HG03432 (cell line): ENCODE data around the gene GMCL2.
"Not testable (repeated sequence)": the region's sequence is repeated elsewhere in the genome, so short reads cannot be mapped to it uniquely, and the experiment has no call there.

ENCODE experiments used
- ATAC-seq: cut with Tn5 transposase; IDR thresholded peaks from one replicate; pipeline ENCODE4 v1.9.1; 2021; ENCODE audit warnings: mild to moderate bottlenecking, moderate library complexity; ENCODE audit not compliant: unreplicated experiment

GMCL2 gene

GRCh38 chr5:178206166-178207101 lies 19.3 kb upstream of the GMCL2 start:
- ATAC-seq = no peak

- ATAC-seq = no peak
Measured at GRCh38 chr5:178205749-178206047, 18.5 kb upstream of the GMCL2 start.

- peak; percentile 58 for ATAC-seq
Measured at GRCh38 chr5:178204935-178205748, 18.0 kb upstream of the GMCL2 start.

- ATAC-seq = peak; percentile 85
Measured at GRCh38 chr5:178204182-178204934, 17.2 kb upstream of the GMCL2 start, which contains the start of gene HNRNPAB. Gene HNRNPAB (plus strand): TSS chr5:178204533. CDS start chr5:178204838, 305 bp downstream.

- peak; percentile 9 for ATAC-seq
Measured at GRCh38 chr5:178203670-178204181, 16.6 kb upstream of the GMCL2 start.

- no peak for ATAC-seq
Measured at GRCh38 chr5:178202541-178202940, 15.4 kb upstream of the GMCL2 start.

- no peak for ATAC-seq
Measured at GRCh38 chr5:178201927-178202235, 14.7 kb upstream of the GMCL2 start.

- no peak for ATAC-seq
Measured at GRCh38 chr5:178201221-178201926, 14.2 kb upstream of the GMCL2 start.

- ATAC-seq = no peak
Measured at GRCh38 chr5:178199581-178200434, 12.6 kb upstream of the GMCL2 start.

- no peak for ATAC-seq
Measured at GRCh38 chr5:178198706-178199105, 11.5 kb upstream of the GMCL2 start.

GRCh38 chr5:178198151-178198550 lies 11.0 kb upstream of the GMCL2 start:
- ATAC-seq = not testable (repeated sequence)

GRCh38 chr5:178196986-178197385 lies 9.8 kb upstream of the GMCL2 start:
- ATAC-seq = no peak

- ATAC-seq = no peak
Measured at GRCh38 chr5:178196281-178196812, 9.2 kb upstream of the GMCL2 start.

GRCh38 chr5:178194026-178194425 lies 6.9 kb upstream of the GMCL2 start:
- ATAC-seq = no peak

GRCh38 chr5:178193251-178193809 lies 6.2 kb upstream of the GMCL2 start:
- ATAC-seq = no peak

GRCh38 chr5:178192787-178193186 lies 5.6 kb upstream of the GMCL2 start:
- no peak for ATAC-seq

- no peak for ATAC-seq
Measured at GRCh38 chr5:178192244-178192643, 5.1 kb upstream of the GMCL2 start.

GRCh38 chr5:178191661-178192060 lies 4.5 kb upstream of the GMCL2 start:
- no peak for ATAC-seq

GRCh38 chr5:178189433-178189832 lies 2.3 kb upstream of the GMCL2 start:
- ATAC-seq = no peak
